ENCODE measurements around the gene VAV2.

Gene VAV2

GRCh38 chr9:133727876-133728441, 264.2 kb downstream of the VAV2 start:
- no peak for TF ChIP-seq CTCF (conservative IDR thresholded peaks at IDR 0.05)
- H3K27ac ChIP-seq: no peak overlapping the region

DNA sequence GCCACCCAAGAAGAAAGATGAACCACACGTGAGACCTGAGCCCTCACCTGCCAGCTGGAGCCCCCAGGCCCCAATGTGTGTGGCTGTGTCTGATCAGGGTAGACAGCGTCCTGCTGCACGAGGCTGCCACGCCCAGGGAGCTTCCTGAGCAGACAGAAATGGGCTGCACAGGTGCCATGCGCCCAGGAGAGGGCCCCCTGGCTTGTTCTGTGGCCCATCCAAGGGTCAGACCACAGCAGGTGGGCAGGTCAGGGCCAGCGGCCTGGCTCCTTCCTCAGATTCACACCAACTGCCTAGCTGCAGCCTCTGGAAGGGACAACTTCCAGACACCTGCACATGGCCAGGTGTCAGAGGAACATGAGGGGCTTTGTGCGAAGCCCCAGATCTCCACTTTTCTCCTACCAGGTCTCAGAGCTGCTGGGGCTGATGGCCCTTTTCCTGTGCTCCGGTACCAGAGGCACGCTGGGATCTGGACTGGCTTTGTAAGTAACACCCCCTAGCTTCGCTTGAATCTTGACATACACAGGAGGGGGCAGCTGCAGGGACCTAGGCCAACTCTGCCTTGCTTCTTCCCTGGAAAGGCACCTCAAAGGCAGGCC, 264.7 kb downstream of the VAV2 start:
- TF ChIP-seq CTCF (conservative IDR thresholded peaks at IDR 0.05): no peak

GRCh38 chr9:133726401-133727276, 265.5 kb downstream of the VAV2 start:
- peak; percentile 84 for TF ChIP-seq CTCF (conservative IDR thresholded peaks at IDR 0.05)
- H3K27ac ChIP-seq: no peak overlapping the region

More for the DNA sequence above, 264.7 kb downstream of the VAV2 start:
- no peak overlapping the region for H3K27ac ChIP-seq

- no peak overlapping the region for H3K27ac ChIP-seq
- no peak for TF ChIP-seq CTCF (conservative IDR thresholded peaks at IDR 0.05)
Observed at GRCh38 chr9:133725886-133726285, 266.2 kb downstream of the VAV2 start.

DNA sequence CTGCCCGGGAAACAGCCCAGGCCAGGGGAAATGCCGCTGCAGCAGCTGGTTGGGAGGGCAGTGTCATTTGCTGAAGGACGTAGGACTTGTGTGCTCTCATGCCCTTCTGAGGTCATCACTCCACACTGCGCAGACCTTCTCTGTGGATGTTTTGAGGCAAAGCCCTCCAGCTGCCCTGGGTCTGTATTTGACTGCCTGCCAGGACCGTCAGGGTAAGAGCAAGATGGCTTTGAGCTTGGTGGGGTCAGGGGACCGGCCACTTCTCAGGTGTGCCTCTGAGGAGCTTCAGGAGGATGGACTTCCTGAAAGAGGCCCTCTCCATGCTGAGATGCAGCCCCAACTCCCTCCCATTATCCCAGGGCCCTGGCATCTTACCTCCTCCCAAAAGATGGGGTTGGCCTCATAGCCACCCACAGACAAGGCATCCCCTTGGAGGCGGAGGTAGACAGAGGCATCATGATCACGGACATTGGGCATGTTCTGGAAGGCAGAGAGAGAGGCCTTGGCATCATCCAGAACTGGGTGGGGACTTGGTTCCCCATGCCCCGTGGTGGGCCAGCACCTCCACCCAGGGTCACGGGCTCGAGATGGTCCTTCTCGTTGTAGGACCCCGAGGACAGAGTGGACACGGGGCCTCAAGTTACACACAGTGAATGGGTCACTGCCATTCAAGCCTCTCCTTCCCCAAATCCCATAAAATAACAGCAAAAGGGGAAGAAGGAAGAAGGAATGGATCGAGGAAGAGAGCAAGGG, 273.4 kb downstream of the VAV2 start:
- TF ChIP-seq CTCF (conservative IDR thresholded peaks at IDR 0.05): no peak
- no peak overlapping the region for H3K27ac ChIP-seq

- TF ChIP-seq CTCF (conservative IDR thresholded peaks at IDR 0.05): no peak
- no peak overlapping the region for H3K27ac ChIP-seq
Observed at GRCh38 chr9:133717113-133718031, 274.8 kb downstream of the VAV2 start.

Data from VCaP (cell line).